ENCODE results near the gene TNFAIP2. TPM values are rescaled to one million over a fixed set of nuclear protein-coding genes. Genes with fewer than 3 reads are reported as not detected.

Gene TNFAIP2
- total and polyA plus RNA-seq, 2 experiments from 2014 or later, result 9.9 to 14.1 TPM

DNA sequence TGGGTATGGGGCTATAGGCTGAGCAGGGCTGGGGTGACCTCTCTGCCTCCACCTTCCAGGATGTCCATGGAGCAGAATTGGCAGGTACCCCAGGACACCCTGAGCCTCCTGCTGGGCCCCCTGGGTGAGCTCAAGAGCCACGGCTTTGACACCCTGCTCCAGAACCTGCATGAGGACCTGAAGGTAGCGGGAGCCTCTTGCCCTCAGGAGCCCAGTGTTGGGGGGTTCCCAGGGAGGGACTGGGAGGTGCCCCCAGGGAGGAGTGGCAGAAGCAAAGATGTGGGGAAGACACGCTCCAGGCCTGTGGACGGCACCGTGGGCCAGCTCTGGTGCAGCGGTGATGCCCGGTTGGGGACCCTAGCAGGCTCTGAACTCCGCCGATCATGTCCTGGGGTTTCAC, 8.3 kb downstream of the TNFAIP2 start:
- H4K20me1 ChIP-seq (replicated peaks; ENCODE audit: insufficient read depth), result peaks cover 9% of the 10 kb centered on the region; the same call in 1 of the 2 replicates
- ATAC-seq (no peak), DNase-seq (ENCODE audit: low spot score) (no peak)
- H2AFZ ChIP-seq, result no peak overlapping the region
- H3K4me1 ChIP-seq (ENCODE audit: insufficient read depth), result no peaks in the 10 kb centered on the region
- Mint-ChIP-seq H3K4me3 (no peak overlapping the region), H3K27ac (no peak overlapping the region), H3K36me3 (ENCODE audit: low read depth) (peaks cover 6% of the 10 kb centered on the region; the same call in 1 of the 3 replicates), H3K9me3 (no peaks in the 10 kb centered on the region; the same call in 1 of the 3 replicates), H3K4me1 (peaks cover 5% of the 10 kb centered on the region; the same call in 2 of the 3 replicates), H3K27me3 (ENCODE audit: insufficient read depth, low read depth, poor library complexity) (peaks cover 33% of the 10 kb centered on the region)
- no peak overlapping the region for H3K27ac ChIP-seq (ENCODE audit: low read depth)
- no peak overlapping the region for H3K4me2 ChIP-seq
- no peaks in the 10 kb centered on the region for H3K9me2 ChIP-seq (ENCODE audit: insufficient read depth)
- no peak overlapping the region for H3K4me3 ChIP-seq
- 0 out of 2 replicates have a peak, but pooled peaks cover 5% of the 10 kb centered on the region for H3F3A ChIP-seq (replicated peaks; ENCODE audit: low read depth)
- no peaks in the 10 kb centered on the region for H3K36me3 ChIP-seq (ENCODE audit: insufficient read depth)
- peaks cover 18% of the 10 kb centered on the region for H3K27me3 ChIP-seq (ENCODE audit: insufficient read depth)
- H3K79me2 ChIP-seq (replicated peaks; ENCODE audit: insufficient read depth), result no peaks in the 10 kb centered on the region
- TF ChIP-seq EZH2 (IDR thresholded peaks at IDR 0.05; ENCODE audit: low read depth, unreplicated experiment) (no peak), CREB1 (CRISPR knock-in tag; IDR thresholded peaks at IDR 0.05; ENCODE audit: low read depth) (no peak)

DNA sequence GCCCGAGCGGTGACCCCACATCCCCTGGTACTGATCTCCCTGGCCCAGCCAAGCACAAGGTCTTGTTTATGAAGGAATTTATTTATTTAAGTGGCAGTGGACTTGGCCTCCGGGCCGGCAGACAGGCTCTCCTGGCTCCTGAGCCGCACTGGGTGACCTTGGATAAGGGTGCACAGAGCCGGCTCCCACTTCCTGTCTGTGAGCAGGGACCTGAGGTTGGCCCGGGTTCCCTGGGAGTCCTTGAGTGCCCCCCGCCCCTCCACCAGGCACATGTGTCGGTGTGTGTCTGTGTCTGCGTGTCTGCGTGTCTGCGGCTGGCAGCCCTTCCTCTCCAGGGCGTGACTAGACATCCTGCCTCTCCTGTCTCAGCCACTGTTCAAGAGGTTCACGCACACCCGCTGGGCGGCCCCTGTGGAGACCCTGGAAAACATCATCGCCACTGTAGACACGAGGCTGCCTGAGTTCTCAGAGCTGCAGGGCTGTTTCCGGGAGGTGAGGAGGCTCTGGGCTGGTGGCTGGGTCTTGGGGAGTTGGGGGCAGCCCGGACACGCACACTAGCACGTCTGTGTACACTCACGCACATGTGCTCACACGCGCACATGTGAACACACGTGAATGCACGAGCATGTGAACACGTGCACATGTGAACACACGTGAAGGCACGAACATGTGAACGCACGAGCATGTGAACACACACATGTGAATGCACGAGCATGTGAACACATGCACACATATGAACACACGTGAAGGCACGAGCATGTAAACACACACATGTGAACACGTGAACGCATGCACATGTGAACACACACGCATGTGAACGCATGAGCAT, 9.3 kb downstream of the TNFAIP2 start:
- no peak overlapping the region for H3K27ac Mint-ChIP-seq
- Histone ChIP-seq H3K9me2 (ENCODE audit: insufficient read depth) (no peaks in the 10 kb centered on the region), H3K4me2 (no peak overlapping the region), H3K79me2 (replicated peaks; ENCODE audit: insufficient read depth) (no peaks in the 10 kb centered on the region), H3K4me1 (ENCODE audit: insufficient read depth) (peaks cover 6% of the 10 kb centered on the region), H3K27me3 (ENCODE audit: insufficient read depth) (peaks cover 13% of the 10 kb centered on the region), H3F3A (replicated peaks; ENCODE audit: low read depth) (0 out of 2 replicates have a peak, but pooled peaks cover 5% of the 10 kb centered on the region), H2AFZ (no peak overlapping the region), H3K36me3 (ENCODE audit: insufficient read depth) (no peaks in the 10 kb centered on the region), H4K20me1 (replicated peaks; ENCODE audit: insufficient read depth) (peaks cover 7% of the 10 kb centered on the region; the same call in 1 of the 2 replicates), H3K4me3 (no peak overlapping the region), H3K27ac (ENCODE audit: low read depth) (no peak overlapping the region)
- peaks cover 15% of the 10 kb centered on the region for H3K4me1 Mint-ChIP-seq
- peaks cover 6% of the 10 kb centered on the region; the same call in 1 of the 3 replicates for H3K36me3 Mint-ChIP-seq (ENCODE audit: low read depth)
- H3K4me3 Mint-ChIP-seq, result no peak overlapping the region
- H3K9me3 Mint-ChIP-seq, result no peaks in the 10 kb centered on the region; the same call in 1 of the 3 replicates
- no peak for ATAC-seq
- peaks cover 31% of the 10 kb centered on the region for H3K27me3 Mint-ChIP-seq (ENCODE audit: insufficient read depth, low read depth, poor library complexity)
- TF ChIP-seq, protein P1, sequence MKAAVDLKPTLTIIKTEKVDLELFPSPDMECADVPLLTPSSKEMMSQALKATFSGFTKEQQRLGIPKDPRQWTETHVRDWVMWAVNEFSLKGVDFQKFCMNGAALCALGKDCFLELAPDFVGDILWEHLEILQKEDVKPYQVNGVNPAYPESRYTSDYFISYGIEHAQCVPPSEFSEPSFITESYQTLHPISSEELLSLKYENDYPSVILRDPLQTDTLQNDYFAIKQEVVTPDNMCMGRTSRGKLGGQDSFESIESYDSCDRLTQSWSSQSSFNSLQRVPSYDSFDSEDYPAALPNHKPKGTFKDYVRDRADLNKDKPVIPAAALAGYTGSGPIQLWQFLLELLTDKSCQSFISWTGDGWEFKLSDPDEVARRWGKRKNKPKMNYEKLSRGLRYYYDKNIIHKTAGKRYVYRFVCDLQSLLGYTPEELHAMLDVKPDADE (IDR thresholded peaks at IDR 0.05), result no peak
- DNase-seq (ENCODE audit: low spot score), result no peak

DNA sequence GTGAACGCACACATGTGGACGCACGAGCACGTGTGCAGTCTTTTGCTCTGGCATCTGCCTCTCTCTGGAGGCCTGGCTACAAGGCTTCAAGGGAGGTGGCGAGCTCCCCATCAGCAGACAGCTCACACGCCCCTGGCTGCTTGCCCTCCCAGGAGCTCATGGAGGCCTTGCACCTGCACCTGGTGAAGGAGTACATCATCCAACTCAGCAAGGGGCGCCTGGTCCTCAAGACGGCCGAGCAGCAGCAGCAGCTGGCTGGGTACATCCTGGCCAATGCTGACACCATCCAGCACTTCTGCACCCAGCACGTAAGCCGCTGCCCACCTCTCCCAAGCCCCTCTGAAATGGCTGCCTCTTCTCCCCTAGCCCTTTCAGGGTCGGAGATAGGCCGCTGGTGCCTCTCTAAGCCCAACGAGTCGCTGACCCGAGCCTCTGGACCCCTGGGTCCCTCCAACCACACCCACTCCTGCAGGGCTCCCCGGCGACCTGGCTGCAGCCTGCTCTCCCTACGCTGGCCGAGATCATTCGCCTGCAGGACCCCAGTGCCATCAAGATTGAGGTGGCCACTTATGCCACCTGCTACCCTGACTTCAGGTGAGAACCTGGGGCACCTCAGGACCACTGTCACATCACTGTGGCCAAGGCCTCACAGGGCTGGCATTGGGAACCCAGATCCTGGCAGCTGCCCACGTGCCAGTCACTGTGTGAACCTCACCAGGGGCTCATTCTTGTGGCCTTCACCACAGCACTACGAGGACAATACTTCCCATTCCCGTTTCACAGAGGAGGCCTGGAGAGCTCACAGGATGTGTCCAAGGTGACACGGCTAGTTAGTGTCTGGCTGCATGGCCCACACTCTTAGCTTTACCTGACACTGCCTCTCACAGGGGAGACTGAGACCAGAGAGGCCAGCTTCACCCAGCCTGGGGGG, 10.2 kb downstream of the TNFAIP2 start:
- ATAC-seq (no peak), DNase-seq (ENCODE audit: low spot score) (no peak)
- TF ChIP-seq, protein P2, sequence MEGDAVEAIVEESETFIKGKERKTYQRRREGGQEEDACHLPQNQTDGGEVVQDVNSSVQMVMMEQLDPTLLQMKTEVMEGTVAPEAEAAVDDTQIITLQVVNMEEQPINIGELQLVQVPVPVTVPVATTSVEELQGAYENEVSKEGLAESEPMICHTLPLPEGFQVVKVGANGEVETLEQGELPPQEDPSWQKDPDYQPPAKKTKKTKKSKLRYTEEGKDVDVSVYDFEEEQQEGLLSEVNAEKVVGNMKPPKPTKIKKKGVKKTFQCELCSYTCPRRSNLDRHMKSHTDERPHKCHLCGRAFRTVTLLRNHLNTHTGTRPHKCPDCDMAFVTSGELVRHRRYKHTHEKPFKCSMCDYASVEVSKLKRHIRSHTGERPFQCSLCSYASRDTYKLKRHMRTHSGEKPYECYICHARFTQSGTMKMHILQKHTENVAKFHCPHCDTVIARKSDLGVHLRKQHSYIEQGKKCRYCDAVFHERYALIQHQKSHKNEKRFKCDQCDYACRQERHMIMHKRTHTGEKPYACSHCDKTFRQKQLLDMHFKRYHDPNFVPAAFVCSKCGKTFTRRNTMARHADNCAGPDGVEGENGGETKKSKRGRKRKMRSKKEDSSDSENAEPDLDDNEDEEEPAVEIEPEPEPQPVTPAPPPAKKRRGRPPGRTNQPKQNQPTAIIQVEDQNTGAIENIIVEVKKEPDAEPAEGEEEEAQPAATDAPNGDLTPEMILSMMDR (conservative IDR thresholded peaks at IDR 0.05; ENCODE audit: low read depth in 2 of 2), result no peak
- TF ChIP-seq, protein P3, sequence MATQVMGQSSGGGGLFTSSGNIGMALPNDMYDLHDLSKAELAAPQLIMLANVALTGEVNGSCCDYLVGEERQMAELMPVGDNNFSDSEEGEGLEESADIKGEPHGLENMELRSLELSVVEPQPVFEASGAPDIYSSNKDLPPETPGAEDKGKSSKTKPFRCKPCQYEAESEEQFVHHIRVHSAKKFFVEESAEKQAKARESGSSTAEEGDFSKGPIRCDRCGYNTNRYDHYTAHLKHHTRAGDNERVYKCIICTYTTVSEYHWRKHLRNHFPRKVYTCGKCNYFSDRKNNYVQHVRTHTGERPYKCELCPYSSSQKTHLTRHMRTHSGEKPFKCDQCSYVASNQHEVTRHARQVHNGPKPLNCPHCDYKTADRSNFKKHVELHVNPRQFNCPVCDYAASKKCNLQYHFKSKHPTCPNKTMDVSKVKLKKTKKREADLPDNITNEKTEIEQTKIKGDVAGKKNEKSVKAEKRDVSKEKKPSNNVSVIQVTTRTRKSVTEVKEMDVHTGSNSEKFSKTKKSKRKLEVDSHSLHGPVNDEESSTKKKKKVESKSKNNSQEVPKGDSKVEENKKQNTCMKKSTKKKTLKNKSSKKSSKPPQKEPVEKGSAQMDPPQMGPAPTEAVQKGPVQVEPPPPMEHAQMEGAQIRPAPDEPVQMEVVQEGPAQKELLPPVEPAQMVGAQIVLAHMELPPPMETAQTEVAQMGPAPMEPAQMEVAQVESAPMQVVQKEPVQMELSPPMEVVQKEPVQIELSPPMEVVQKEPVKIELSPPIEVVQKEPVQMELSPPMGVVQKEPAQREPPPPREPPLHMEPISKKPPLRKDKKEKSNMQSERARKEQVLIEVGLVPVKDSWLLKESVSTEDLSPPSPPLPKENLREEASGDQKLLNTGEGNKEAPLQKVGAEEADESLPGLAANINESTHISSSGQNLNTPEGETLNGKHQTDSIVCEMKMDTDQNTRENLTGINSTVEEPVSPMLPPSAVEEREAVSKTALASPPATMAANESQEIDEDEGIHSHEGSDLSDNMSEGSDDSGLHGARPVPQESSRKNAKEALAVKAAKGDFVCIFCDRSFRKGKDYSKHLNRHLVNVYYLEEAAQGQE (IDR thresholded peaks at IDR 0.05; ENCODE audit: unreplicated experiment), result no peak
- TF ChIP-seq ZNF114 (CRISPR knock-in tag; IDR thresholded peaks at IDR 0.05) (no peak), EZH2phosphoT487 (IDR thresholded peaks at IDR 0.05; ENCODE audit: unreplicated experiment) (no peak), CREB1 (CRISPR knock-in tag; IDR thresholded peaks at IDR 0.05; ENCODE audit: low read depth) (no peak)
- TF ChIP-seq, protein P1 (IDR thresholded peaks at IDR 0.05), result no peak

More for the DNA sequence above, 10.2 kb downstream of the TNFAIP2 start:
- Mint-ChIP-seq H3K27me3 (ENCODE audit: insufficient read depth, low read depth, poor library complexity) (peaks cover 26% of the 10 kb centered on the region), H3K36me3 (ENCODE audit: low read depth) (peaks cover 6% of the 10 kb centered on the region; the same call in 1 of the 3 replicates), H3K27ac (no peak overlapping the region), H3K9me3 (no peaks in the 10 kb centered on the region; the same call in 1 of the 3 replicates), H3K4me1 (peaks cover 18% of the 10 kb centered on the region), H3K4me3 (no peak overlapping the region)
- Histone ChIP-seq H3K4me2 (no peak overlapping the region), H2AFZ (no peak overlapping the region), H3K79me2 (replicated peaks; ENCODE audit: insufficient read depth) (no peaks in the 10 kb centered on the region), H3F3A (replicated peaks; ENCODE audit: low read depth) (0 out of 2 replicates have a peak, but pooled peaks cover 2% of the 10 kb centered on the region), H3K27me3 (ENCODE audit: insufficient read depth) (peaks cover 13% of the 10 kb centered on the region), H3K36me3 (ENCODE audit: insufficient read depth) (no peaks in the 10 kb centered on the region), H3K4me1 (ENCODE audit: insufficient read depth) (peaks cover 8% of the 10 kb centered on the region), H3K9me2 (ENCODE audit: insufficient read depth) (no peaks in the 10 kb centered on the region), H4K20me1 (replicated peaks; ENCODE audit: insufficient read depth) (no peaks in the 10 kb centered on the region), H3K27ac (ENCODE audit: low read depth) (no peak overlapping the region), H3K4me3 (no peak overlapping the region)

Data from GM23338 (cell line).